ENCODE data around the gene GRID1. TPM values are rescaled to one million over a fixed set of nuclear protein-coding genes. Genes with fewer than 3 reads are reported as not detected.

The GRID1 gene
- total RNA-seq, 1 donor = not detected

GRCh38 chr10:86136934-86137333 lies 229.7 kb downstream of the GRID1 start:
- no peak overlapping the region for H3K4me3 ChIP-seq (ENCODE audit: low read depth, low read length)
- TF ChIP-seq CTCF (IDR thresholded peaks at IDR 0.05; ENCODE audit: insufficient read depth, low read depth, low read length) = no peak
- DNase-seq (ENCODE audit: low read depth) = no peak

GRCh38 chr10:86135191-86135590 lies 231.4 kb downstream of the GRID1 start:
- no peak overlapping the region for H3K4me3 ChIP-seq (ENCODE audit: low read depth, low read length)
- no peak for DNase-seq (ENCODE audit: low read depth)
- TF ChIP-seq CTCF (IDR thresholded peaks at IDR 0.05; ENCODE audit: insufficient read depth, low read depth, low read length) = no peak

GRCh38 chr10:86130737-86131475 lies 235.7 kb downstream of the GRID1 start:
- no peak for TF ChIP-seq CTCF (IDR thresholded peaks at IDR 0.05; ENCODE audit: insufficient read depth, low read depth, low read length)
- H3K4me3 ChIP-seq (ENCODE audit: low read depth, low read length) = no peak overlapping the region
- DNase-seq (ENCODE audit: low read depth) = no peak

- no peak for TF ChIP-seq CTCF (IDR thresholded peaks at IDR 0.05; ENCODE audit: insufficient read depth, low read depth, low read length)
- H3K4me3 ChIP-seq (ENCODE audit: low read depth, low read length) = no peak overlapping the region
- DNase-seq (ENCODE audit: low read depth) = no peak
Observed at GRCh38 chr10:86130041-86130440, 236.6 kb downstream of the GRID1 start.

- TF ChIP-seq CTCF (IDR thresholded peaks at IDR 0.05; ENCODE audit: insufficient read depth, low read depth, low read length) = no peak
- H3K4me3 ChIP-seq (ENCODE audit: low read depth, low read length) = no peak overlapping the region
- DNase-seq (ENCODE audit: low read depth) = no peak
Observed at GRCh38 chr10:86128360-86128759, 238.2 kb downstream of the GRID1 start.

GRCh38 chr10:86127274-86127819 lies 239.2 kb downstream of the GRID1 start:
- DNase-seq (ENCODE audit: low read depth) = no peak
- no peak for TF ChIP-seq CTCF (IDR thresholded peaks at IDR 0.05; ENCODE audit: insufficient read depth, low read depth, low read length)
- no peak overlapping the region for H3K4me3 ChIP-seq (ENCODE audit: low read depth, low read length)

Measured in fibroblast of villous mesenchyme (primary cell).